SK-N-SH treated with all-trans-retinoic acid at 6 μM for 48 hours (cell line): ENCODE measurements around the gene PAM16.

Source experiments
- ATAC-seq: fragments of 200-7000 bp; cut with Tn5 transposase; 3 replicates; pipeline ENCODE4 v1.9.1; 2020; ENCODE audit warnings: mild to moderate bottlenecking, moderate library complexity
- ARNTL ChIP-seq: fragments of 450-650 bp; formaldehyde crosslinking; IDR thresholded peaks from 2 replicates; pipeline ENCODE4 v1.5.0; 2020; ENCODE audit warnings: low read depth, mild to moderate bottlenecking, moderate library complexity, borderline replicate concordance
- CREB5 ChIP-seq: fragments of 250-450 bp; sonication (Bioruptor Pico); IDR thresholded peaks from 2 replicates; pipeline ENCODE4 v1.5.1; 2020; ENCODE audit warnings: low read depth, mild to moderate bottlenecking, moderate library complexity
- CSDC2 ChIP-seq: fragments of 250-450 bp; sonication (Bioruptor Pico); IDR thresholded peaks from 2 replicates; pipeline ENCODE4 v1.5.0; 2020; ENCODE audit warnings: mild to moderate bottlenecking, moderate library complexity
- CSRNP3 ChIP-seq: fragments of 250-450 bp; sonication (Bioruptor Pico); IDR thresholded peaks from 2 replicates; pipeline ENCODE4 v1.5.1; 2021; ENCODE audit warnings: mild to moderate bottlenecking, moderate library complexity
- ISL1 ChIP-seq: fragments of 250-450 bp; sonication (Bioruptor Pico); IDR thresholded peaks from 2 replicates; pipeline ENCODE4 v2.1.2; 2022; ENCODE audit warnings: mild to moderate bottlenecking, moderate library complexity
- OSR1 ChIP-seq: fragments of 250-450 bp; sonication (Bioruptor Pico); IDR thresholded peaks from 2 replicates; pipeline ENCODE4 v1.8.0; 2022; ENCODE audit warnings: moderate library complexity, mild to moderate bottlenecking, inconsistent platforms
- PATZ1 ChIP-seq: fragments of 250-450 bp; sonication (Bioruptor Pico); IDR thresholded peaks from 2 replicates; pipeline ENCODE4 v1.8.0; 2020; ENCODE audit warnings: mild to moderate bottlenecking, moderate library complexity, borderline replicate concordance
- POU6F1 ChIP-seq: fragments of 250-450 bp; sonication (Bioruptor Pico); IDR thresholded peaks from 2 replicates; pipeline ENCODE4 v1.8.0; 2021; ENCODE audit warnings: low read depth, mild to moderate bottlenecking, moderate library complexity, borderline replicate concordance
- PPARA ChIP-seq: fragments of 250-450 bp; sonication (Bioruptor Pico); IDR thresholded peaks from 2 replicates; pipeline ENCODE4 v1.5.0; 2020; ENCODE audit warnings: mild to moderate bottlenecking, borderline replicate concordance
- SNAI2 ChIP-seq: fragments of 250-450 bp; sonication (Bioruptor Pico); IDR thresholded peaks from 2 replicates; pipeline ENCODE4 v1.5.0; 2020; ENCODE audit warnings: mild to moderate bottlenecking, moderate library complexity
- TCF4 ChIP-seq: fragments of 250-450 bp; sonication (Bioruptor Pico); IDR thresholded peaks from 2 replicates; pipeline ENCODE4 v1.8.0; 2021; ENCODE audit warnings: mild to moderate bottlenecking, moderate library complexity, borderline replicate concordance
- TOX ChIP-seq: fragments of 250-450 bp; sonication (Bioruptor Pico); IDR thresholded peaks from 2 replicates; pipeline ENCODE4 v1.8.0; 2021; ENCODE audit warnings: mild to moderate bottlenecking, moderate library complexity, borderline replicate concordance
- TSHZ2 ChIP-seq: fragments of 250-450 bp; sonication (Bioruptor Pico); IDR thresholded peaks from 2 replicates; pipeline ENCODE4 v1.5.0; 2020; ENCODE audit warnings: mild to moderate bottlenecking, moderate library complexity
- ZC3H10 ChIP-seq: fragments of 250-450 bp; sonication (Bioruptor Pico); IDR thresholded peaks from 2 replicates; pipeline ENCODE4 v1.5.1; 2021; ENCODE audit warnings: mild to moderate bottlenecking, moderate library complexity
- ZFP3 ChIP-seq: fragments of 250-450 bp; sonication (Bioruptor Pico); IDR thresholded peaks from 2 replicates; pipeline ENCODE4 v1.5.0; 2020; ENCODE audit warnings: mild to moderate bottlenecking, moderate library complexity
- ZFP30 ChIP-seq: fragments of 450-650 bp; formaldehyde crosslinking; IDR thresholded peaks from 2 replicates; pipeline ENCODE4 v1.5.0; 2022; ENCODE audit warnings: mild to moderate bottlenecking, moderate library complexity
- ZNF565 ChIP-seq: fragments of 450-650 bp; formaldehyde crosslinking; conservative IDR thresholded peaks from 2 replicates; pipeline ENCODE4 v1.5.0; 2020; ENCODE audit warnings: low read depth, mild to moderate bottlenecking, moderate library complexity
- ZNF70 ChIP-seq: fragments of 450-650 bp; formaldehyde crosslinking; IDR thresholded peaks from 2 replicates; pipeline ENCODE4 v1.5.0; 2020; ENCODE audit warnings: mild to moderate bottlenecking, moderate library complexity
- ZNF8 ChIP-seq: fragments of 450-650 bp; formaldehyde crosslinking; IDR thresholded peaks from 2 replicates; pipeline ENCODE4 v1.5.0; 2020; ENCODE audit warnings: mild to moderate bottlenecking, moderate library complexity

The PAM16 gene

GRCh38 chr16:4381072-4381934 lies 30.2 kb upstream of the PAM16 start (continued):
- TF ChIP-seq CSRNP3 (CRISPR knock-in tag) (no peak), ISL1 (CRISPR knock-in tag) (no peak), PATZ1 (CRISPR knock-in tag) (no peak), POU6F1 (CRISPR knock-in tag) (no peak), TCF4 (CRISPR knock-in tag) (no peak), ZFP30 (CRISPR knock-in tag) (no peak)

GRCh38 chr16:4380119-4381063 lies 29.3 kb upstream of the PAM16 start:
- no peak for ATAC-seq
- TF ChIP-seq CSRNP3 (CRISPR knock-in tag) (no peak), ZFP3 (CRISPR knock-in tag) (no peak), CREB5 (no peak), SNAI2 (CRISPR knock-in tag) (no peak), ZNF8 (CRISPR knock-in tag) (no peak), ZNF70 (no peak), TOX (CRISPR knock-in tag) (no peak), ARNTL (CRISPR knock-in tag) (no peak), ZFP30 (CRISPR knock-in tag) (no peak), PPARA (no peak), ZNF565 (CRISPR knock-in tag) (no peak), ISL1 (CRISPR knock-in tag) (no peak), TSHZ2 (CRISPR knock-in tag) (no peak), CSDC2 (no peak), ZC3H10 (CRISPR knock-in tag) (no peak), TCF4 (CRISPR knock-in tag) (no peak), OSR1 (CRISPR knock-in tag) (no peak)
- TF ChIP-seq, all 23 proteins: peak for 0
